IMR-90 (cell line): Measurements from ENCODE around the gene CWH43.

Experiments used
- POLR2A ChIP-seq: IDR thresholded peaks from 2 replicates; pipeline ENCODE4 v1.6.1; 2012; ENCODE audit warnings: mild to moderate bottlenecking, low read depth, low read length
- TF ChIP-seq, protein P1 (sequence below): conservative IDR thresholded peaks from 2 replicates; pipeline ENCODE4 v1.5.1; 2012; ENCODE audit warnings: mild to moderate bottlenecking, low read depth, low read length, improper control_type of control experiment

DNA sequence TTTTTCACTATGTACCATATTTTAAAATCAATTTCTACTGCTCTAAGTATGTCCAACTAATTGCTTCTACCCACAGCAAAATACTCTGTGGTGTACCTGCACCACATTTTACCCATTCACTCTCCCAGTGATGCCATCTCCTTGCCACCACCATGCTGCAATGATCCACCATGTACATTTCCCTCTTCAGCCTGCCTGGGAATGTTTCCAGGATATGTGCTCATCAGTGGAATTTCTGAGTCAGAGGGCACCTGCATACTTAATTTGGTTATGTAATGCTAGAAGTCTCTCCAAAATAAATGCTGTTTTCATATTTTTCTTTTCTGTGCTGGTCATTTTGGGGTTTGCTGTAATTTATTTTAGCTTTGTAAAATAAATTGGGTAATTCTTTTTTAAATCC is 46.3 kb upstream of the CWH43 start:
- TF ChIP-seq, protein P1, sequence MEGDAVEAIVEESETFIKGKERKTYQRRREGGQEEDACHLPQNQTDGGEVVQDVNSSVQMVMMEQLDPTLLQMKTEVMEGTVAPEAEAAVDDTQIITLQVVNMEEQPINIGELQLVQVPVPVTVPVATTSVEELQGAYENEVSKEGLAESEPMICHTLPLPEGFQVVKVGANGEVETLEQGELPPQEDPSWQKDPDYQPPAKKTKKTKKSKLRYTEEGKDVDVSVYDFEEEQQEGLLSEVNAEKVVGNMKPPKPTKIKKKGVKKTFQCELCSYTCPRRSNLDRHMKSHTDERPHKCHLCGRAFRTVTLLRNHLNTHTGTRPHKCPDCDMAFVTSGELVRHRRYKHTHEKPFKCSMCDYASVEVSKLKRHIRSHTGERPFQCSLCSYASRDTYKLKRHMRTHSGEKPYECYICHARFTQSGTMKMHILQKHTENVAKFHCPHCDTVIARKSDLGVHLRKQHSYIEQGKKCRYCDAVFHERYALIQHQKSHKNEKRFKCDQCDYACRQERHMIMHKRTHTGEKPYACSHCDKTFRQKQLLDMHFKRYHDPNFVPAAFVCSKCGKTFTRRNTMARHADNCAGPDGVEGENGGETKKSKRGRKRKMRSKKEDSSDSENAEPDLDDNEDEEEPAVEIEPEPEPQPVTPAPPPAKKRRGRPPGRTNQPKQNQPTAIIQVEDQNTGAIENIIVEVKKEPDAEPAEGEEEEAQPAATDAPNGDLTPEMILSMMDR, result no peak
- TF ChIP-seq POLR2A, result no peak
